Hematopoietic multipotent progenitor cell treated with erythropoietin and hydrocortisone succinate and interleukin-3 and kit ligand, for 8 days (in vitro differentiated cells): ENCODE data around the gene VTI1A.

Experiments used
- DNase-seq: peaks from one replicate; pipeline ENCODE4 v3.0.0-alpha.2; 2015

Gene VTI1A

DNA sequence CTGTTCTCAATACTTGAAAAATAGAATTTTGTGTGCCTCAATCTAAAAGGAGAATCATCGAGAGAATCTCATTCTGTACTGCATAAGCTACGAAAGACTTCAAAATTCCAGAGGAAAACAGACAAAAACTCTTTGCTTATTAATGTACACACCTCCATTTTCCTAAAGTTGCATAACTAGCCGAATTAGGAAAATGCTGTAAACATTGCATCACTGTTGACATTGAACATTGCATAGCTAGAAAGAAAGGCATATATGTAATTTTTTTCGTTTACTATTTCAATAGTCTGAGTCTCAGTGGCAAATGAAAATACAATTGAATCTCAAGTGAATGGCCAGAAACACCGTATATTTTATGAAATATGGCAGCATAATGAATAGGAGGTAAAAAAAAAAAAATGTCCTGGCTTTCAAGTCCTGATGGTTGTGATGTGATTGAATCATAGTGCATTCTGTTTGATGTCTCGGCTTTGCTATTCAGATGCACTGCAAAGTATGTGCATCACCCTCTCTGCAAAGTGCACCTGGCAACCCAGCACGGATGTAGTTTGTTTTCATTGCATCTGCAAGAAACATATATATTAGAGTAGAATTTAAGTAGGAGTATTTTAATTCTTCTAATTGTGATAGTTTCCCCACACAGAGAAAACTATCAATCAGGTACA lies 196.7 kb downstream of the VTI1A start:
- DNase-seq, result no peak

DNA sequence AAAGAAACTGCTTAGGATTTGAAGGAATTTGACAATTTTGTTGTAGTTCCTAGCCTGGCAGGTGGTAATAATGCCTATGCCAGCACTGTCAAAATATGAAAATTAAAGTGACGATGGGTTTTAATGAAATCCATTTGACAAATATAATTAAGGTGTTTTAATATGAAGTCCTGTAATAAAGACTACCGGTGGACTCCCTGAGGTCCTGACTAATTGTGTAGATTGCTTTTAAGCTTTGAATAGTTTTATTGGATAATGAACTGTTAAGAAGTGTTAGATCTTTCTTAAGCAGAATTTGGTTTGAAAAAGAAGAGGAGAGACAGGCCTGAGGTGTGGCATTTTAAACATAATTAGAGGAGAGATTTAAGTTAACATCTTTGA lies 197.2 kb downstream of the VTI1A start:
- DNase-seq, result no peak

DNA sequence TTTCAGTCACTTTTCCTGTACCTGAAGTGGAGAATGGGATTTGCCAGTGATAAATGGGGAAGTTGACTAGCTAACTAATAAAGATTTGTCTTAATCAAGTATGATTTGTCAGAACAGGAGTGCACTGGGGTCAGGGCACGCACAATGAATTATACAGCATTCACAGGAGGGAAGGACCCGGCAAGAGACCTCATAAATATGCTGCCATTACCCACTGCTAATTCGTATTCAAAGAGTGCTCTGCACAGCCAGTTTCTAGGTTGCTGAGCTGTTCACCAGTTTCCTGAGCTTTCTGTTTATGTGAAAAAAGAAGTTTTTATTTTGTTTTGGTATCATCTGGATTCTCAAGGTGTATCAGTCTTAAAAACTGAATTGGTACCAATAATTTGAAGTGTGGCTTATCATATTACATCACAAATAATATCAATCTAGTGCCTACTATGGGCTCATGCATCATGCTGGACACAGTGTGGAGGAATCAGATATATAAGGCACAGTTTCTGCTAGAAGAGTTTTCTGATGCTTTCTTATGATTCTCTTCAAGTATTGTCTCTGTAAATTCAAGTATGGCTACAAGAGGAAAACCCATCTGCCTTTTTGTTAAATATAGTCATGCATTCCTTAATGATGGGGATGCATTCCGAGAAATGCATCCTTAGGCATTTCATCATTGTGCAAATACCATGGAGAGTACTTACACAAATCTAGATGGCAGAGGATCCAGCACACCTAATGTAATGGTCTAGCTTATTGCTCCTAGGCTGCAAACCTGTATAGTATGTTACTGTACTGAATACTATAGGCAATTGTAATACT lies 202.2 kb downstream of the VTI1A start:
- DNase-seq, result no peak

DNA sequence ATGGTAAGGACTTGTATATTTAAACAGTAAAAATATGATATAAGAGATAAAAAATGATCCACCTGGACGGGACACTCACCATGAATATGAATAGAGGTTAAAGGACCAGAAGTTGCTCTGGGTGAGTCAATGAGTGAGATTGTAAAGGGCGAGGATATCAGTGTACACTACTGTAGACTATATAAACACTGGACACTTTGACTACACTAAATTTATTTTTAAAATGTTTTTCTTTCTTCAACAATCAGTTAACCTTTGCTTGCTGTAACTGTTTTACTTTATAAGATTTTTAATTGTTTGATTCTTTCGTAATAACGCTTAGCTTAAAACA lies 202.8 kb downstream of the VTI1A start:
- DNase-seq, result no peak

DNA sequence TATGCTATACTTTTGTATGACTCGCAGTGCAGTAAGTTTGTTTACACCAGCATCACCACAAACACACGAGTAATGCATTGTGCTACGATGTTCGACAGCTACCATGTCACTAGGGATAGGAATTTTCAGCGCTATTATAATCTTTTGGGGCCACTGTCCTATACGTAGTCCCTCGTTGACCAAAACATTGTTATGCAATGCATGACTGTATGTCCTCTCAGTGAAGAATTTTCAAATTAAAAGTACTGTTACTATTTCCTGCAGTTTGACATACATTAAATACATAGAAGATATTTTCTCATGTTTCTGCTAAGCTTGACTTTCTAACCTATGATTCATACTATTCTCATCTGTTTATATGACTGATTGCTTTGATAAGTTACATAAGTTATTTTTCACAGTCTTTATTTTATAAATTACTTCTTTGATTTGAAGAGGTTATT lies 203.6 kb downstream of the VTI1A start:
- no peak for DNase-seq

DNA sequence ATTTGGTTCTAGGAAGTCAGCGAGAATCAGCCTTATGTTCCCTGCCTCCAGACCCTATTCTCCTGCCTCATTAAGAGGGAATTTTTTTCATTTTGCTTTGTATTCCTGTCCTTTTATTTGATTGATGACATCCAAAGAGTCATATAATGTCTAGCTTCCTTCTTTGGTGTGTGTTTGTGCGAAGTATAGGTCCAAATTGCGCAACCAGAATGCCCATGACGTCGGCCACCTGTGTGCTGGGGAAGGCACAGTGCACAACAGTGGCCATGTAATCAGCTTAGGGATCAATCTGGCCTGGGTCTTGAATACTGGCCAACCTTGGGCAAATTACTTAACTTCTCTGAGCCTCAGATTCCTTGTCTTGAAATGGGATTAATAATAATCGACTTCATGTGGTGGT lies 206.2 kb downstream of the VTI1A start:
- no peak for DNase-seq

DNA sequence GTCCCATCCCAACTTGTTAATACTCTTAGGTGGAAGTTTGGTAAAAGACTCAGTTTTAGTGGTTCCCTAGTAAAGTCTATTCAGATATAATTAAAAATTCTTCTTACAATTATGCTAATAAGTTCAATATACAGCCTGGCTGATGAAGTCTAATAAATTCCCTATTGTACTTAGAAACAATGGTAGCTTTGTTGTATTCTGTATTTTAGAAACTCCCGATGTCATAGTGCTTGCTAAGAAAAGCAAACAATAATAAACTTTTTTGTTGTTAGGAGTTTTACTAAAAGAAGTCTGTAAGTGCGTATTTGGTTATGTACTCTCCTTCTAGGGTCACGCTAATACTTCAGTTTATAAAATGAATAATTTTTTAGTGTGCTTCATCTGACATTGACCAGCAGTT lies 206.8 kb downstream of the VTI1A start:
- DNase-seq, result no peak

DNA sequence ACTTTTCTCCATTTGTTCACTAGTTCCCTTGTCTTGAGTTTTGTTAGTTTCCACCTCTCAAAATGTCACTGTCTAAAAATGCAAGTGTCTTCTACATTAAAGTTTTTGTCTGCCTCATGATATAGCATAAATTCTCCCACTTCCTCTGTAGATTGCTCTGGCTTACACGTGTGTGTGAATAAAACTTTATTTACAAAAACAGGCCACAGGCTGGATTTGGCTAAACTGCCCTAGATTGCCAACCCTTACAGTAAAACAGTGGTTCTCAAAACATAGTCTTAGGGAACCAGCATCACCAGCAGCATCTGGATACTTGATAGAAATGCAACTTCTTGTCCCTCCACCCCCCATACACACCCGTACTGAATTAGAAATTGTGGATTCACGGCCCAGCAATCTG lies 207.8 kb downstream of the VTI1A start:
- DNase-seq, result no peak

DNA sequence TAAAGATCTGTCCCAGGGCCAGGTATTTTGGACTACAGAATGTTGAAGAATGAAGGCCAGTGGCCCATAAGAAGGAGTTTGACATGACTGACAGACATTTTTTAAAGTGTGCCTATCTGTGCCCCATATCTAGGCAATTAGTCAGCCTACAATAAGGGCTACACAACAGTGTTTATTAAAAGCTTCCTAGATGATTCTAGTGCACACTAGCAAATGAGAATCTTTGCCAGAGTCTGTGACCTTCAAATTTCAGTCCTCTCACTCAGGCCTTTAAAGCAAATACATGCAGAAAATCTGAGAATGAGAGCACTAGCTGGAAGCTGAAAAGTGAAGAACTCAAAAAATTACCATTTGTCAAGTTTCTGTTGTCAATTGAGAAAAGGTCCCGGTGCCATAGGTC lies 208.7 kb downstream of the VTI1A start:
- DNase-seq, result no peak

DNA sequence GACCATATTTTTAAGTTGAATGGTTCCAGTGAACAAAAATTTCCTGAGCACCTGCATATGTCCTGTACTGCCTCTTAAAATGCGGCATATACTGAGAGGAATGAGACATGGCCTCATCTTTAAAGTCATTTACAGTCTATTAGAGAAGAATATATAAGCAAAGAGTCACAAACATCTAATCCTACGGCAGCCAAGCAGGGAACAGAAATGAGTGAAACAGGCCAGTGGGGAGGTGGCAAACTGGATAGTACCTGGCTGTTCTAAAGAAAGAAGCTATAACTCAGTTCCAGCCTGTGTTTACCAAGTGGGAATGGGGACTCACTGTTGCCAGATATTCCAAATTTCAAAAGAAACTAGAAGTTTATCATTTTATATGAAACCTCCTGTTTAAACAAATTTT lies 211.4 kb downstream of the VTI1A start:
- DNase-seq, result no peak

DNA sequence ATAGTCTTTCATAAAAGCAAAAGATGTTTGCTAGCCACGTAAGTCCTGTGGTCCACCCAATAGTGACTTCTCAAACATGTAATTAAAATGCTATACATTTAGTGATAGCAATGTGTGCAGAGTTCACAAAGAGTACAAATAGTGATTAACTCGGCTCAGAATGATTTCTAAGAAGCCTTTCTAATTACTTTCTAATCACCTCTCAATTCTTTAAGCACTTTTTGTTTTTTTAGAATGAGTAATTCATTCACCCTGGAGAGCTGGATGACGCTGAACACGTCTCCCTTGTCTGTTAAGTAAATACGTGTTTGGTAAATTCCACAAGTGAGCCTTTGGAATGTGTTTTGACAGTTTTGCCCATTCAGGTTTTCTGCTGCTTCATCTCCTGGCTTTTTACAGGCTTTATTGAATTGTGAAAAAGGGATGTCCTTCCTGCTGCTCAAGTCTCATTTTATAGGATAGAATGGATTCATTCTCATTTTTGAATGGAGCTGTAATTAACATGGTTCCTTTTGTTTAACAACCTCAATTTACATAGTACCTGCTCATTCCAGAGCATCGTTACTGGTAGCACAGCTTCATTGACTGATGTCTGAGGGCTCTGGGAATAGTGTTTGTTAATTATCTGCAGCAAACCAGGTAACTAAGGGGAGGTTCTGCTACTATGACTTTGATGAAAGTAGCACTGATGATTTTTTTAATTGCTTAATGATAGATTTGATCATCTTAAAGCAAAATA lies 212.1 kb downstream of the VTI1A start:
- DNase-seq, result no peak

DNA sequence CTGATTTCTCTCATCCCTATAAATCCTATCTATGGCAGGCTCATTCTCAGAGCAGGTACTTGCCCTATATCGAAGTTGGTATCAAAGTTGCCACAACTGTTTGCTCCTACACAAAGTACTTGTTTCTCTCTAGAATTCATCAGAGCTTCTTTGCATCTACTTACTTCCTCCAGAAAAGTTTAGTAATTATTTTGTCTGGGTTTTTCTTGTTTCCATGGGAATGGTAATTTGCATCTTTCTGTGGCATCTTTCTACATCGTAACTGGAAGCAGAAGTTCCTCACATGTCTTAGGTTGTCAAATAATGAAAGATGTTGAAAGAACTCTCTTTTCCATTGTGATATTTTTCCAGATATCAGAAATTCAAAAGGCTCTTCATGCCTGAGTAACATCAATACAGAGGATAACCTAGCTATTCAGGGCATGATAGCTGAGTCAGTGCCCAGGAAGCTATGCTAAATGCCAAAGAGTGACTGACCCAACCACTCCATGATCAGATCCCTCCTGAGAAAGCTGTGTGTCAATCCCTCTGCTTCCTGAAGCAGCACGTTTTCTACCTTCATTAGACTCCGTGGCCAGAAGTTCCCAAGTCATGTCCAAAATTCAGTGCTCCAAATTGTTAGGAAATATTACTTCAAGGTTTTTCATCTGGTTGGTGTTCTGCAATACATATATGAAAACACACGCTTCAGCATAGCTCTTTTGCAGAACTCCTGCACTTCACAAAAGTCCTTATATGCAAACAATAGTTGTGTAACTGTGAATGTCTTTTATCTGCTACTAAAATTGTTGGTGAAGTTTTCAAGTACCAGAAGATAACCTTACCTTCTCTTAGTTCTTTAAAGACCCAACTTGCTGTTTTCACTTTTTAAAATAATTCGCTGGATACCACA lies 216.5 kb downstream of the VTI1A start:
- DNase-seq, result no peak

DNA sequence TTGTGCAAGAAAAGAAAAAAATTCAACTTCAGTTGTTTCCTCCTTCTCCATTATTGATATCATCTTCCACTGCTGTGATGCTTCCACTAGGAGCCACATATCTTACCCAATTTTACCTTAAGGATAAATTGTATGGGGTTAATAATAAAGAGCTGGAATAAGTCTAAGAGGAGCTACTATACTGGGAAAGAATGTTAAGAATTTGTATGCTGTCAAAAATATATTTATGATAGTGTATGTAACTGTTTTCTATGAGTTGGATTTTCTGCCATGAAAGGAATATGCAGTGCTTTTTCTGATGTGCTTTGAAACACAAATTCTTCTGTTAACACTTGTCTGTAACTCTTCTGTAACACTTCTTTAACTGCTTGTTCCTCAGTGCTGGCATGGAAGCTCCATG lies 219.1 kb downstream of the VTI1A start:
- DNase-seq, result no peak

DNA sequence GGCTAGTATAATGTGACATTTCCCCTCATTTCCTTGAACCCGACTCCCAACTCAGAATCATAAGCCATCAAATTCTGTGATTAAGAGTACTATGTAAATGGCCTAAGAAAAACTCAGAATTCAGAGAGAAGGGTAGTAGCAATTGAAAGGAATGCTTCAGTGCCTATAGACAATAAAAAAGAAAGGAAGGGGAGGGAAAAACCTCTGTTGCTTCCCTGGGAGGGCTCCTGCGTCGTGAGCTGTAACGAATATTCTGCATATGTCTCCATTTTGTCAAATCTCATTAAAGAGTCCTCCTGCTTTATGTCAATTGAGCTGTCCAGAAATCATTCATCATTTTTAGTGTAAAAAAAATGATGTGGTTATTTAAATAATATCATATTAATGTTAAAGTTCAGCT lies 223.0 kb downstream of the VTI1A start:
- DNase-seq, result no peak

DNA sequence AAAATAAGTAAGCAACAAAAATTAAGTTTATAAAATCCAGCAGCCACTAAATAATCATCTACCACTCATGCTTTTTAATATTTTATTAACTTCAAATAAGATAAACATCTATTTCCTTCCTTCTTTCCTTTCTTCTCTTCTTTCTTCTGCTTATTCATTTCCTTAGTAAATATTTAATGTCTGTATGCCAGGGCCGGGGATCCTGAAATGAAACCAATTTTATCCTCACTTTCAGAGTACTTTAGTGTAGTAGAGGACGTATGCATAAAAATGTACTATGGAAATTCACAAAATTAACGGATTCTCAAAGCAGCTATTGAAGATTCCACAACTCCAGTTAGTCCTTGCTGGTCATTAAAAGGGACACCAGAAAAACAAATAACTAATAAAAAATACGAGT lies 224.7 kb downstream of the VTI1A start:
- no peak for DNase-seq

DNA sequence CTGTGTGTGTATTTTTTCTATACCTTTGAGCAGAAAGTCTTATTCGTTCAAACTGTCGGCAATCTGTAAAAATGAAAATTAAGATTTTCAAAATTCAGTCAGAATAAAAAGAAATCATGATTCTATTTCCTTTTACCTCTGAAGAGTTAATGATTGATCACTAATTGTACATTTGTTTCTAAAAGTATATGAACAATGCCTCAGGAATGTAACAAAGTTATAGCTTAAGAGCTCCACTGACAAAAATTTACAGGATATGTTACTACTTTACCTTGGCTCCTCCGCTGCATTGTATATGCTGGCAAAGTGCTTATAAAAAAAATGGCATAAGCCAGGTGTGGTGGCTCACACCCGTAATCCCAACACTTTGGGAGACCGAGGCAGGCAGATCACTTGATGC lies 225.7 kb downstream of the VTI1A start:
- no peak for DNase-seq

DNA sequence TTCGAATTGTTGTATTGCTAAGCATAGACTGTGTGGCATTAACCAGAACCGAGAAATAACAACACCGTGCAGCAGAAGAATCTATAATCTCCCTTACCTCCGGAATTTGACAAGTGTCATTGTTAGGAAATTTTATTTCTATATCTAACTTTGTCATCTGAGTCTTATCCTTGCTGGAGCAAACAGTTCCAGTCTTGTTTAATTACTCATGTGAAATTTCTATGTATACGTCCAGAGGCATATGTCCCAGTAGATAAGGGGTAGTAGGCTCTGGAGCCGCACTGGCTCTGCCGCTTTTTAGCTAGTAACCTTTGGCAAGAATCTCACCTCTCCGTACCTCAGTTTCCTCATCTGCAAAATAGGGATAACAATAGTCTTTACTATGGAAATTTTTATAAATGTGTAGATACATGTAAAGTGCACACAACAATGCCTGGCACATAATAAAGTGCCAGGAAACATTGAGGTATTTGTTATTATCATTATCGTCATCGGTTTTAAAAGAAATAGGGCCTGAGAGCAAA lies 228.6 kb downstream of the VTI1A start:
- DNase-seq, result peak; percentile 12

DNA sequence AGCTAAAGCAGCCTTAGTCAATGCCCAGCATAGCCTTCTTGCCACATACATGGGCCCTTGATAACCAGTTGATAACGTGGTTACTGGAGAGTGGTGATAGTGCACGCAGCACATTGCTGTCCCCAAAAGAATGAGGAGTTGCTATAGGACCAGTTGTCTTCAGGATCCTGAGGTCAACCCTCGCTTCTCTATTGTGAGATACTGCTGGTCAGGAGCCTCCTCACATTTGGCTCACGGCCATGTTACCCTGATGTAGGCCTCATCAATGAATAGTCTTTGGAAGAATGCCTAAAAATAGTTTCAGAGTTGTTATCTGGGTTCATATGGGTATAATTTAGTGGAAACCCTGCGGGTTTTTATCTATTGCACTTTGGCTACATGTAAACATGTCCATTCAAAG lies 230.7 kb downstream of the VTI1A start:
- peak; percentile 97 for DNase-seq

DNA sequence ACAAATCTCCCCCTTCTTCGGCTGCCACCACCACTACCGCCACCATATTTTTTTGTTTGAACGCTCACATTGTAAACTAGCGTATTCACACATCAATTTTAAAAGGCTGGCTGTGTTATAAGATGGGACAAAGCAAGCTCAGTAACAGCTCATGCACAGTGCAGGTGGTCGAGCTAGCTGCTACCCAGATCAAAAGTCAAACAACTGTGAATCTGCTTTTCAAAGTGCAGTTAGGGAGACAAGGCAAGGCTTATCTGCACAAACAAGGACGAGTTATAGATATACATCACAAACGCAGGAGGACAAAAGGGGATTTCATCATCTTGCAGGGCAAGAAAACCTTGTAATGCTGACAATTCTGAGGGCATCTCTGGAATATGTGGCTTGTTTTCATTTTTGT lies 231.6 kb downstream of the VTI1A start:
- no peak for DNase-seq

DNA sequence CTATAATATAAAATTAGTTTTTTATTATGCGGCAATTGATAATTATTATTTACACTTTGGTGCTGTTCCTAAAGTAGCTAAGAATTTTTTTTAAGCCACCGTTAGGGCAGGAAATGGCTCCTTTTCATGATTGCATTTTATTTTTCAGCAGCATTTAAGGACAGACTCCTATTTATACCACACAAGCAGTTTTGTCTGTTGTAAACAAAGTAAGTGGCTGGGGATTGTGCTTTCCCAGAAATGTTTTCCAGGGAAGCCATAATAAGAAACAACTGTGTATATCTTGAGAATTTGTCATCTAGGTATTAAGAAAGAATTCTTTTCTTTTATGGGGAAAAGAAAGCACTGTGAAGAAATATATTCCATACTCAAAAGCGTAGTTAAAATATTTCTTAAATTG lies 232.0 kb downstream of the VTI1A start:
- DNase-seq, result no peak

DNA sequence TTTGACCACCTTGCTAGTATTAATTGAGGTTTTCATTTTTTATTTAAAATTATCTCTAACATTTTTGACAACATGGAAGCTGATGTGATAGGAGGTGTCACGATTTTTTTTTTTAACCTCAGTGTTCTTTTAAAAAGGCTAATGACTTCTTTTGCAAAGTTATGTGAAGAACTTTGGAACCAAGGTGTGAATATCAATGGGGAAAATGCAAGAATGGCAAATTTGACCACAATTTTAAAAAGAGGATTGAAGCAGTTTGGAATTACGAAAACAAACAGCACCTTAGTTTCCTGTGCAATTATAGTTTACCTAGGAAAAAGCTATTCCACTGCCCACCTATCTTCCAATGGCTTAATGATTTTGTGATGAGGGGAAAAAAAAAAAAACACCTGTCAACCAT lies 232.4 kb downstream of the VTI1A start:
- no peak for DNase-seq

DNA sequence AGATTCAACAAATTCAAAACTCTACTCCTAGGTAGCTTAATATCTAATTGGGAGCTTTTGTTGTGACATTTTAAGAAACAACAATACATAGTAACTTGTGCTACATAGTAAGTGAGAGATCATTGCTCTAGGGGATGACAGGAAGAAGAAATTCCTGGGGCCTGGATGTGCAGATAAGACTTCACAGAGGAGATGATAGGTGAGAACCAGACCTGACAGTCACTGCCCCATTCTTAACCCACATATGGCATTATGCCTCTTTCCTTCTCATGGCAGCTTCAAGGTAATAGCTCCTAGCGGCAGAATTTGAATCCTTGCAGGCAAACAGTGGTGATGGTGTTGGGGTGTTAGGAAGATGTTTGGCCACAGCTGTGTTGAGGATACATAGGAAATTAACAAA lies 233.6 kb downstream of the VTI1A start:
- DNase-seq, result no peak

DNA sequence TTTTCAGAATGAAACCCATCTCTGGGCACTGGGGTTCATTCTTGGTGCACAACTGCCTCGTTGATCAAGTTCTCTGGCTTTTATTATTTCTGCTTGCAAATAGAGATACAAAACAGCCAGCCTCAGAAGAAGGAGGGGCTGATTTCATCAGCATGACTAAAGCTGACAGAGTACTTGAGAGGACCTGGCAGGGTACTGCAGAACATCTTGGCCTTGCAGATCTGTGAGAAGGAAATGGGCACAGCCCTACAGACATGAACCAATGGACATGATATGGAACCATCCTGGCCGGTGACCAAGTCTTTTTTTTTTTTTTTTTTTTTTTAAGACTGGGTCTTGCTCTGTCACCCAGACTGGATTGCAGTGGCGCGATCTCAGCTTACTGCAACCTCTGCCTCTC lies 240.6 kb downstream of the VTI1A start:
- peak; percentile 89 for DNase-seq
